CD14-positive monocyte (primary cell): ENCODE data around the gene RAB21. TPM values are rescaled to one million over a fixed set of nuclear protein-coding genes. Genes with fewer than 3 reads are reported as not detected.

ENCODE experiments used
- DNase-seq, 3 donors: peaks; one replicate each; pipeline ENCODE4 v3.0.0-alpha.2; 2011 to 2022
- H2AFZ ChIP-seq: 2 replicates; pipeline ENCODE4 v1.6.0; 2012; ENCODE audit warnings: mild to moderate bottlenecking, low read depth, low read length, inconsistent platforms; ENCODE audit not compliant: insufficient read depth, poor library complexity, severe bottlenecking
- H3K27ac ChIP-seq, 2 donors: 1 replicate in 1 of 2; 2 replicates in 1 of 2; pipeline ENCODE4 v1.5.1; 2012 to 2013; ENCODE audit warnings: low read length in 2 of 2, control low read depth in 1 of 2, inconsistent platforms in 1 of 2, low read depth in 1 of 2, mild to moderate bottlenecking in 1 of 2
- H3K27me3 ChIP-seq, 2 donors: one replicate each; pipeline versions ENCODE4 v1.6.0 to v1.6.1; 2011 to 2013; ENCODE audit warnings: low read length in 2 of 2; ENCODE audit not compliant: control insufficient read depth in 2 of 2, insufficient read depth in 2 of 2
- H3K36me3 ChIP-seq, 2 donors: replicated peaks in 1 of 2; 1 replicate in 1 of 2; 2 replicates in 1 of 2; pipeline versions ENCODE4 v1.5.1 to v1.6.1; 2012 to 2013; ENCODE audit warnings: low read length in 2 of 2, control low read depth in 1 of 2, inconsistent platforms in 1 of 2, mild to moderate bottlenecking in 1 of 2; ENCODE audit not compliant: insufficient read depth in 2 of 2, control insufficient read depth in 1 of 2
- H3K4me1 ChIP-seq, 2 donors: 1 replicate in 1 of 2; 2 replicates in 1 of 2; pipeline versions ENCODE4 v1.5.1 to v1.6.1; 2012 to 2013; ENCODE audit warnings: low read length in 2 of 2, control low read depth in 1 of 2, inconsistent platforms in 1 of 2, mild to moderate bottlenecking in 1 of 2, moderate library complexity in 1 of 2; ENCODE audit not compliant: insufficient read depth in 2 of 2, control insufficient read depth in 1 of 2
- H3K4me2 ChIP-seq: replicated peaks from 2 replicates; pipeline ENCODE3; 2012; ENCODE audit warnings: low read length, moderate library complexity, mild to moderate bottlenecking; ENCODE audit not compliant: poor library complexity, severe bottlenecking; ENCODE audit errors: extremely low read depth
- H3K4me3 ChIP-seq, 3 experiments: fragments of 200-600 bp in 1 of 3; sonication (generic) in 1 of 3; replicated peaks in 1 of 3; 1 replicate in 2 of 3; 2 replicates in 1 of 3; pipeline ENCODE4 v1.5.1; 2011 to 2013; ENCODE audit warnings: low read length in 3 of 3, mild to moderate bottlenecking in 3 of 3, control low read depth in 2 of 3, low read depth in 2 of 3, inconsistent platforms in 1 of 3, moderate library complexity in 1 of 3
- H3K79me2 ChIP-seq: 2 replicates; pipeline ENCODE4 v1.6.0; 2012; ENCODE audit warnings: mild to moderate bottlenecking, control low read depth, inconsistent platforms, low read length, moderate library complexity; ENCODE audit not compliant: insufficient read depth
- H3K9ac ChIP-seq: 2 replicates; pipeline ENCODE4 v1.6.0; 2017; ENCODE audit warnings: low read length, mild to moderate bottlenecking; ENCODE audit not compliant: insufficient read depth, poor library complexity, severe bottlenecking
- H3K9me3 ChIP-seq, 2 donors: replicated peaks in 1 of 2; 1 replicate in 1 of 2; 2 replicates in 1 of 2; pipeline versions ENCODE4 v1.5.1 to v1.6.1; 2012 to 2013; ENCODE audit warnings: low read length in 2 of 2, control low read depth in 1 of 2; ENCODE audit not compliant: control insufficient read depth in 1 of 2, insufficient read depth in 1 of 2
- H4K20me1 ChIP-seq: 2 replicates; pipeline ENCODE4 v1.6.0; 2012; ENCODE audit warnings: mild to moderate bottlenecking, low read length, control low read depth, moderate library complexity; ENCODE audit not compliant: insufficient read depth
- H3K27ac Mint-ChIP-seq, 7 donors: one replicate each; pipeline ENCODE4 v1.8.0; 2020; ENCODE audit warnings: mild to moderate bottlenecking in 7 of 7, mixed read lengths in 7 of 7, moderate library complexity in 6 of 7, inconsistent platforms in 2 of 7
- H3K27me3 Mint-ChIP-seq, 3 donors: one replicate each; pipeline ENCODE4 v1.8.0; 2021 to 2022; ENCODE audit warnings: low read depth in 3 of 3, mild to moderate bottlenecking in 3 of 3, mixed read lengths in 3 of 3, moderate library complexity in 3 of 3, inconsistent platforms in 1 of 3
- H3K36me3 Mint-ChIP-seq, 2 donors: one replicate each; pipeline ENCODE4 v1.8.0; 2020; ENCODE audit warnings: mixed read lengths in 2 of 2, inconsistent platforms in 1 of 2, mild to moderate bottlenecking in 1 of 2
- H3K4me1 Mint-ChIP-seq: one replicate; pipeline ENCODE4 v1.8.0; 2020; ENCODE audit warnings: mild to moderate bottlenecking, mixed read lengths
- H3K4me3 Mint-ChIP-seq, 2 donors: one replicate each; pipeline ENCODE4 v1.8.0; 2020; ENCODE audit warnings: mild to moderate bottlenecking in 2 of 2, mixed read lengths in 2 of 2, moderate library complexity in 1 of 2
- H3K9me3 Mint-ChIP-seq, 7 donors: one replicate each; pipeline ENCODE4 v1.8.0; 2020 to 2022; ENCODE audit warnings: mixed read lengths in 7 of 7, mild to moderate bottlenecking in 6 of 7, moderate library complexity in 6 of 7, inconsistent platforms in 2 of 7
- WGBS: methylation state at CpG from one replicate; pipeline ENCODE4 v1.1.5; 2013; ENCODE audit warnings: missing lambda C conversion rate; ENCODE audit not compliant: insufficient coverage; 5-methylcytosine and 5-hydroxymethylcytosine counted together
- intact Hi-C, 2 donors: fragments of 100-400 bp; cut with micrococcal nuclease; formaldehyde crosslinking; loops; one replicate each; pipeline versions ENCODE4 v1.15.0 to v1.15.1; 2023
- polyA plus RNA-seq, 3 donors: library from polyadenylated mRNA; depleted of rRNA in 1 of 3; unstranded in 2 of 3; stranded (reverse) in 1 of 3; fragments of 300-500 nt in 2 of 3; fragments of >200 nt in 1 of 3; fragmentation: Illumina TruSeq in 2 of 3; gene quantifications; 1 replicate in 2 of 3; 2 replicates in 1 of 3; pipeline ENCODE4 v1.2.3, GENCODE V29; 2012 to 2021
- TF ChIP-seq, protein P1 (sequence below): fragments of 200-600 bp; IDR thresholded peaks from one replicate; pipeline ENCODE4 v1.8.0; 2022; ENCODE audit warnings: antibody characterized with exemption, mild to moderate bottlenecking

The RAB21 gene
- polyA plus RNA-seq, 3 donors = 10.8 to 36.0 (median 31.1) TPM

DNA sequence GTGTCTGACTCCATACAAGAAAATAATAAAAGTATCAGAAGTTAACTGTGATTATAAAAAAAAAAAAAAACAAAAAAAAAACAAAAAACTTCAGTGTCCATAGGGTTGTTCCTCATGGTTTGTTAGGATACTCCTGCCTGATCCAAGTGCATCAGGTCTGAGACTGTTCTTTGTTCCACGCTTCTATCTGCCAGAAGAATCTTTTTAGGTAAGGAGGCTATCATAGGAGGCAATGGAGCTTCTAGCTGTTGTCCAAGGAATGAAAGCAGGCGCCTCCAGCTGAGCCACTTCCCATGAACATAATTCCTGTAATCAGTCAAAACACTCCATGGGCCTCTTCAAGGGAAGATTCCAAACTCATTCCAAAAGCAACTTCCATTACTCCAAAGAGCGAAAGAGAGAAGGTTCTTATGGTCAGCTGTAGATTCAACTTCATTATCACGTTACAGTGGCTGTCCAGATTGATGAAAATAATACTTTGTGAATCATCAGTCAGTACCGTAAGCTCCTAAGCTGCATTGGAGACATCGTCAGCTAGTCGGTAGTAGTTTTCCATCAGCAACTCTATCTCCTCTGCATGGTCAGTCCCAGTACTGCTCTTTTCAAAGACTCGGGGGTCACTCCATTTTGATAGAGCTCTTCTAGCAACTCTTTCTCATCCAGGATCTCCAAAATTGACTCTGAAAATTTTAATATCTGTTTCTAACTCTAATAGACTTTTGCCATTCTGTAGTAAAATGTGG, 94.6 kb downstream of the RAB21 start:
- Histone ChIP-seq H3K4me1 (peaks cover 13 to 14% of the 10 kb centered on the region in 2 donors), H3K9me3 (peaks cover 8 to 13% of the 10 kb centered on the region in 2 donors), H3K27me3 (no peaks in the 10 kb centered on the region), H4K20me1 (peaks cover 76% of the 10 kb centered on the region), H3K9ac (no peak overlapping the region), H3K36me3 (peaks cover 0 to 24% of the 10 kb centered on the region in 2 donors), H2AFZ (no peak overlapping the region), H3K4me3 (no peak overlapping the region), H3K4me2 (no peak overlapping the region), H3K79me2 (peaks cover 96% of the 10 kb centered on the region), H3K27ac (no peak overlapping the region)
- TF ChIP-seq, protein P1, sequence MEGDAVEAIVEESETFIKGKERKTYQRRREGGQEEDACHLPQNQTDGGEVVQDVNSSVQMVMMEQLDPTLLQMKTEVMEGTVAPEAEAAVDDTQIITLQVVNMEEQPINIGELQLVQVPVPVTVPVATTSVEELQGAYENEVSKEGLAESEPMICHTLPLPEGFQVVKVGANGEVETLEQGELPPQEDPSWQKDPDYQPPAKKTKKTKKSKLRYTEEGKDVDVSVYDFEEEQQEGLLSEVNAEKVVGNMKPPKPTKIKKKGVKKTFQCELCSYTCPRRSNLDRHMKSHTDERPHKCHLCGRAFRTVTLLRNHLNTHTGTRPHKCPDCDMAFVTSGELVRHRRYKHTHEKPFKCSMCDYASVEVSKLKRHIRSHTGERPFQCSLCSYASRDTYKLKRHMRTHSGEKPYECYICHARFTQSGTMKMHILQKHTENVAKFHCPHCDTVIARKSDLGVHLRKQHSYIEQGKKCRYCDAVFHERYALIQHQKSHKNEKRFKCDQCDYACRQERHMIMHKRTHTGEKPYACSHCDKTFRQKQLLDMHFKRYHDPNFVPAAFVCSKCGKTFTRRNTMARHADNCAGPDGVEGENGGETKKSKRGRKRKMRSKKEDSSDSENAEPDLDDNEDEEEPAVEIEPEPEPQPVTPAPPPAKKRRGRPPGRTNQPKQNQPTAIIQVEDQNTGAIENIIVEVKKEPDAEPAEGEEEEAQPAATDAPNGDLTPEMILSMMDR = no peak
- peaks cover 7% of the 10 kb centered on the region for H3K4me1 Mint-ChIP-seq
- peaks cover 0 to 13% (median 2%) of the 10 kb centered on the region in 7 donors for H3K9me3 Mint-ChIP-seq
- no peak for DNase-seq
- 100% methylated on average over 4 of the region's 8 CpGs for WGBS
- peak overlapping the region in 1 of 7 donors; percentile 31 for H3K27ac Mint-ChIP-seq
- H3K4me3 Mint-ChIP-seq = no peak overlapping the region
- H3K27me3 Mint-ChIP-seq = no peaks in the 10 kb centered on the region
- peaks cover 8 to 35% of the 10 kb centered on the region in 2 donors for H3K36me3 Mint-ChIP-seq
- intact Hi-C loops = loop anchor here (10.0 kb wide), 3 partner anchors 64 to 94 kb away; partner anchors contain the start of gene RAB21 (in 1 of the 2)

Other genes with a start within 250 kb of the RAB21 start
- gene ZFC3H1, start 91.0 kb upstream of the RAB21 start, polyA plus RNA-seq = 10 to 100 TPM; 12.5 to 57.0 (median 16.3) TPM
- 10 to 100 TPM in 1 of 3 donors, 1 to 10 TPM in 2; 3.5 to 16.3 (median 4.3) TPM for gene THAP2, start 90.6 kb upstream of the RAB21 start, polyA plus RNA-seq
- gene TMEM19, start 68.8 kb upstream of the RAB21 start, polyA plus RNA-seq = 10 to 100 TPM in 2 of 3 donors, 1 to 10 TPM in 1; 9.1 to 39.7 (median 25.4) TPM
- 10 to 100 TPM; 14.9 to 31.4 (median 27.0) TPM for gene TBC1D15, start 84.9 kb downstream of the RAB21 start, polyA plus RNA-seq
- gene TPH2, start 184.0 kb downstream of the RAB21 start, polyA plus RNA-seq = not detected